ENCODE measurements around the gene KDM2A.
A peak's percentile ranks its signal among the peaks of the same experiment; 100 is the strongest.

Gene KDM2A

GRCh38 chr11:67290801-67291200 lies 171.7 kb downstream of the KDM2A start:
- peaks cover 2% of the 10 kb centered on the region for H3K9me3 Mint-ChIP-seq

GRCh38 chr11:67291481-67292381 lies 172.7 kb downstream of the KDM2A start:
- H3K27me3 Mint-ChIP-seq (ENCODE audit: low read depth) = no peaks in the 10 kb centered on the region
- H3K27ac Mint-ChIP-seq = no peak overlapping the region
- H3K4me3 Mint-ChIP-seq = peak overlapping the region; percentile 37 to 81 (median 74)
- TF ChIP-seq CTCF (IDR thresholded peaks at IDR 0.05; ENCODE audit: unreplicated experiment in 3 of 3) = no peak
- peaks cover 43% of the 10 kb centered on the region for H3K36me3 Mint-ChIP-seq (ENCODE audit: low read depth)
- peaks cover 9% of the 10 kb centered on the region for H3K9me3 Mint-ChIP-seq
- H3K4me1 Mint-ChIP-seq = peaks cover 11% of the 10 kb centered on the region

More at GRCh38 chr11:67290801-67291200, 171.7 kb downstream of the KDM2A start:
- H3K27ac Mint-ChIP-seq = no peak overlapping the region
- peaks cover 11% of the 10 kb centered on the region for H3K4me1 Mint-ChIP-seq
- H3K4me3 Mint-ChIP-seq = peak overlapping the region; percentile 65 to 95 (median 92)
- H3K27me3 Mint-ChIP-seq (ENCODE audit: low read depth) = no peaks in the 10 kb centered on the region
- TF ChIP-seq CTCF (IDR thresholded peaks at IDR 0.05; ENCODE audit: unreplicated experiment in 3 of 3) = no peak
- peaks cover 34% of the 10 kb centered on the region for H3K36me3 Mint-ChIP-seq (ENCODE audit: low read depth)

- H3K9me3 Mint-ChIP-seq = peaks cover 13% of the 10 kb centered on the region
- H3K4me3 Mint-ChIP-seq = peak overlapping the region; percentile 50 to 81 (median 74)
- H3K27me3 Mint-ChIP-seq (ENCODE audit: low read depth) = no peaks in the 10 kb centered on the region
- TF ChIP-seq CTCF (IDR thresholded peaks at IDR 0.05; ENCODE audit: unreplicated experiment in 3 of 3) = no peak
- H3K4me1 Mint-ChIP-seq = peaks cover 4% of the 10 kb centered on the region
- H3K36me3 Mint-ChIP-seq (ENCODE audit: low read depth) = peaks cover 50% of the 10 kb centered on the region
- peak overlapping the region; percentile 0 to 53 (median 8) for H3K27ac Mint-ChIP-seq
Measured at GRCh38 chr11:67292671-67293070, 173.6 kb downstream of the KDM2A start.

- H3K36me3 Mint-ChIP-seq (ENCODE audit: low read depth) = peaks cover 54% of the 10 kb centered on the region
- peaks cover 13% of the 10 kb centered on the region for H3K9me3 Mint-ChIP-seq
- H3K4me1 Mint-ChIP-seq = peaks cover under 1% of the 10 kb centered on the region
- H3K4me3 Mint-ChIP-seq = peak overlapping the region in 2 of 3 experiments; percentile 74 to 81
- H3K27me3 Mint-ChIP-seq (ENCODE audit: low read depth) = no peaks in the 10 kb centered on the region
- no peak for TF ChIP-seq CTCF (IDR thresholded peaks at IDR 0.05; ENCODE audit: unreplicated experiment in 3 of 3)
- H3K27ac Mint-ChIP-seq = peak overlapping the region in 1 of 3 experiments; percentile 8
Measured at GRCh38 chr11:67293090-67293489, 174.0 kb downstream of the KDM2A start.

- H3K27me3 Mint-ChIP-seq (ENCODE audit: low read depth) = no peaks in the 10 kb centered on the region
- H3K9me3 Mint-ChIP-seq = peaks cover 18% of the 10 kb centered on the region
- H3K27ac Mint-ChIP-seq = no peak overlapping the region
- no peak for TF ChIP-seq CTCF (IDR thresholded peaks at IDR 0.05; ENCODE audit: unreplicated experiment in 3 of 3)
- no peak overlapping the region for H3K4me3 Mint-ChIP-seq
- H3K4me1 Mint-ChIP-seq = no peaks in the 10 kb centered on the region
- peaks cover 67% of the 10 kb centered on the region for H3K36me3 Mint-ChIP-seq (ENCODE audit: low read depth)
Measured at GRCh38 chr11:67295846-67296245, 176.8 kb downstream of the KDM2A start.

Measured in nephron (organoid).